Neural cell (in vitro differentiated cells): ENCODE measurements around the gene IL23A. TPM values are rescaled to one million over a fixed set of nuclear protein-coding genes. Genes with fewer than 3 reads are reported as not detected.

Experiments used
- H2AFZ ChIP-seq: fragments of 200-600, 300-800 bp; sonication (generic), shearing (Covaris generic); 2 replicates; pipeline ENCODE4 v1.6.0; 2014; ENCODE audit warnings: low read depth, mild to moderate bottlenecking, antibody characterized with exemption, low read length, moderate library complexity
- H3F3A ChIP-seq: fragments of 200-600 bp; shearing (Covaris generic); 2 replicates; pipeline ENCODE4 v1.6.1; 2016; ENCODE audit warnings: mild to moderate bottlenecking, moderate library complexity, mixed read lengths, antibody characterized with exemption, low read length; ENCODE audit not compliant: insufficient read depth, poor library complexity, severe bottlenecking
- H3K27ac ChIP-seq: fragments of 200-600, 300-800 bp; sonication (generic), shearing (Covaris generic); 2 replicates; pipeline ENCODE4 v1.5.1; 2014; ENCODE audit warnings: mild to moderate bottlenecking, low read length, moderate library complexity
- H3K27me3 ChIP-seq: fragments of 300-800, 200-600 bp; sonication (generic), shearing (Covaris generic); 2 replicates; pipeline ENCODE4 v1.6.0; 2014; ENCODE audit warnings: mild to moderate bottlenecking, low read depth, low read length, moderate library complexity; ENCODE audit not compliant: insufficient read depth
- H3K36me3 ChIP-seq: fragments of 300-800, 200-600 bp; sonication (generic), shearing (Covaris generic); 2 replicates; pipeline ENCODE4 v1.5.1; 2014; ENCODE audit warnings: mild to moderate bottlenecking, antibody characterized with exemption, low read length, moderate library complexity; ENCODE audit not compliant: insufficient read depth
- H3K4me2 ChIP-seq: fragments of 300-800, 200-600 bp; sonication (generic), shearing (Covaris generic); 2 replicates; pipeline ENCODE4 v1.6.0; 2014; ENCODE audit warnings: mild to moderate bottlenecking, low read length
- H3K4me3 ChIP-seq: fragments of 300-800, 200-600 bp; sonication (generic), shearing (Covaris generic); 2 replicates; pipeline ENCODE4 v1.5.1; 2014; ENCODE audit warnings: mild to moderate bottlenecking, low read length, moderate library complexity
- H3K79me2 ChIP-seq: fragments of 200-600 bp; shearing (Covaris generic); replicated peaks from 2 replicates; pipeline ENCODE4 v1.6.0; 2014; ENCODE audit warnings: mild to moderate bottlenecking, low read length, moderate library complexity; ENCODE audit not compliant: insufficient read depth
- H3K9ac ChIP-seq: fragments of 300-800, 200-600 bp; sonication (generic), shearing (Covaris generic); 2 replicates; pipeline ENCODE4 v1.6.1; 2016; ENCODE audit warnings: mild to moderate bottlenecking, low read length, mixed read lengths
- H3K9me2 ChIP-seq: fragments of 200-600 bp; shearing (Covaris generic); 2 replicates; pipeline ENCODE4 v1.6.1; 2016; ENCODE audit warnings: mild to moderate bottlenecking, low read length, mixed read lengths; ENCODE audit not compliant: insufficient read depth
- H3K9me3 ChIP-seq: fragments of 200-600, 300-800 bp; sonication (generic), shearing (Covaris generic); 2 replicates; pipeline ENCODE4 v1.6.1; 2016; ENCODE audit warnings: mild to moderate bottlenecking, mixed run types, low read length, moderate library complexity, mixed read lengths
- H4K20me1 ChIP-seq: fragments of 200-600 bp; shearing (Covaris generic); 2 replicates; pipeline ENCODE4 v1.6.1; 2016; ENCODE audit warnings: mild to moderate bottlenecking, mixed run types; ENCODE audit not compliant: insufficient read depth
- EP300 ChIP-seq: fragments of 450-650 bp; conservative IDR thresholded peaks from 2 replicates; pipeline ENCODE4 v1.6.1; 2014; ENCODE audit warnings: antibody characterized with exemption, mild to moderate bottlenecking, moderate library complexity; ENCODE audit not compliant: poor library complexity, severe bottlenecking
- EZH2 ChIP-seq: fragments of 200-600, 300-800 bp; shearing (Covaris generic), sonication (generic); IDR thresholded peaks from 2 replicates; pipeline ENCODE4 v1.6.1; 2014; ENCODE audit warnings: antibody characterized with exemption, low read length, borderline replicate concordance, mild to moderate bottlenecking; ENCODE audit not compliant: insufficient read depth, poor library complexity, severe bottlenecking
- MXI1 ChIP-seq: fragments of 450-650 bp; conservative IDR thresholded peaks from 2 replicates; pipeline ENCODE4 v1.6.1; 2014; ENCODE audit warnings: antibody characterized with exemption, mild to moderate bottlenecking; ENCODE audit not compliant: poor library complexity, severe bottlenecking
- POLR2AphosphoS5 ChIP-seq: IDR thresholded peaks from 2 replicates; pipeline ENCODE4 v1.6.1; 2012
- RAD21 ChIP-seq: fragments of 450-650 bp; conservative IDR thresholded peaks from 2 replicates; pipeline ENCODE4 v1.6.1; 2014; ENCODE audit warnings: antibody characterized with exemption, mild to moderate bottlenecking, moderate library complexity
- REST ChIP-seq: IDR thresholded peaks from 2 replicates; pipeline ENCODE4 v1.6.1; 2012; ENCODE audit warnings: borderline replicate concordance
- SMC3 ChIP-seq: fragments of 450-650 bp; conservative IDR thresholded peaks from 2 replicates; pipeline ENCODE4 v1.6.1; 2014; ENCODE audit warnings: antibody characterized with exemption, mild to moderate bottlenecking, moderate library complexity; ENCODE audit not compliant: poor library complexity
- TAF1 ChIP-seq: IDR thresholded peaks from 2 replicates; pipeline ENCODE4 v1.6.1; 2012; ENCODE audit warnings: low read depth
- polyA plus RNA-seq: library from polyadenylated mRNA; depleted of rRNA; stranded (reverse); fragments of >200 nt; gene quantifications from 2 replicates; pipeline ENCODE4 v1.2.3, GENCODE V29; 2014

Gene IL23A
- polyA plus RNA-seq, 1 donor from 2014 or later, result 0.31 TPM

GRCh38 chr12:56299853-56300643 is 38.6 kb upstream of the IL23A start, which contains the start of gene CS:
Gene CS, minus strand, starts transcription at chr12:56300330. Its CDS starts 129 bp downstream, at chr12:56300201.
- peak within 1 kb of the TSS; percentile 74 for H3K27ac ChIP-seq

GRCh38 chr12:56300644-56301464 is 37.8 kb upstream of the IL23A start:
- Histone ChIP-seq H3K4me3 (peak overlapping the region; percentile 99), H3K9ac (no peak overlapping the region), H3K27me3 (no peaks in the 10 kb centered on the region), H3K36me3 (no peaks in the 10 kb centered on the region), H4K20me1 (no peaks in the 10 kb centered on the region), H3K9me3 (no peaks in the 10 kb centered on the region), H3K79me2 (peaks cover 26% of the 10 kb centered on the region), H3K4me2 (no peak overlapping the region), H3K9me2 (no peaks in the 10 kb centered on the region), H3K27ac (peak overlapping the region; percentile 74), H3F3A (no peaks in the 10 kb centered on the region), H2AFZ (peak overlapping the region; percentile 18)
- TF ChIP-seq EZH2, result no peak
- TF ChIP-seq EP300, result no peak
- TF ChIP-seq RAD21, result no peak
- TF ChIP-seq MXI1, result no peak
- TF ChIP-seq TAF1, result no peak
- TF ChIP-seq POLR2AphosphoS5, result no peak
- no peak for TF ChIP-seq SMC3

More at GRCh38 chr12:56299853-56300643, 38.6 kb upstream of the IL23A start, which contains the start of gene CS:
- Histone ChIP-seq H3K9me3 (no peaks in the 10 kb centered on the region), H3K4me2 (peak within 1 kb of the TSS; percentile 87), H3K27me3 (no peaks in the 10 kb centered on the region), H2AFZ (peak within 1 kb of the TSS; percentile 38), H3K9me2 (no peaks in the 10 kb centered on the region), H3K9ac (peak within 1 kb of the TSS; percentile 80), H3K4me3 (peak within 1 kb of the TSS; percentile 99), H3K79me2 (peaks cover 26% of the 10 kb centered on the region), H3K36me3 (no peaks in the 10 kb centered on the region), H3F3A (no peaks in the 10 kb centered on the region), H4K20me1 (no peaks in the 10 kb centered on the region)
- TF ChIP-seq EP300, result peak; percentile 9
- TF ChIP-seq REST, result peak; percentile 64
- no peak for TF ChIP-seq TAF1
- TF ChIP-seq MXI1, result peak; percentile 94
- TF ChIP-seq POLR2AphosphoS5, result peak; percentile 61
